ENCODE results near the gene RABEP1. TPM values are rescaled to one million over a fixed set of nuclear protein-coding genes. Genes with fewer than 3 reads are reported as not detected.

RABEP1 gene
- total RNA-seq, 2 experiments from 2014 or later, result 37.6 to 40.4 TPM

DNA sequence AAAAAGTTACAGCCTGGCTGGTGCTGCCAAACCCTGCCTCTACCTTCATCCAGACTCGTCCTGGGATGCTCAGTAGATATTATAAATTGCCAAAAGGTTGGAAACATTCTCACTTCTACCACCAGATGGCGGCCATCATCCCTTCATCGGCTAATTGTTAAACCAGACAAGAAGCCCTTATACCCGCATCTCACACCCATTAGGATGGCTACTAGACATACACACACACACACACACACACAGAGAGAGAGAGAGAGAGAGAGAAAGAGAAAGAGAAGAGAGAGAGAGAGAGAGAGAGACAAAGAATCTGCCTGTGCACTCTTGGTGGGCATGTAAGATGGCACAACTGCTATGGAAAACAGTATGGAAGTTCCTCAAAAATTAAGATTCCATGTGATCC is 32.5 kb upstream of the RABEP1 start:
- Mint-ChIP-seq H3K36me3 (ENCODE audit: low read depth) (no peaks in the 10 kb centered on the region), H3K4me1 (peaks cover 11% of the 10 kb centered on the region), H3K4me3 (peak overlapping the region; percentile 44), H3K9me3 (no peaks in the 10 kb centered on the region), H3K27ac (peak overlapping the region; percentile 12), H3K27me3 (no peaks in the 10 kb centered on the region)
- CTCF ChIA-PET, result no interaction called here
- POLR2A ChIA-PET, result no interaction called here
- peak; percentile 82 for DNase-seq

DNA sequence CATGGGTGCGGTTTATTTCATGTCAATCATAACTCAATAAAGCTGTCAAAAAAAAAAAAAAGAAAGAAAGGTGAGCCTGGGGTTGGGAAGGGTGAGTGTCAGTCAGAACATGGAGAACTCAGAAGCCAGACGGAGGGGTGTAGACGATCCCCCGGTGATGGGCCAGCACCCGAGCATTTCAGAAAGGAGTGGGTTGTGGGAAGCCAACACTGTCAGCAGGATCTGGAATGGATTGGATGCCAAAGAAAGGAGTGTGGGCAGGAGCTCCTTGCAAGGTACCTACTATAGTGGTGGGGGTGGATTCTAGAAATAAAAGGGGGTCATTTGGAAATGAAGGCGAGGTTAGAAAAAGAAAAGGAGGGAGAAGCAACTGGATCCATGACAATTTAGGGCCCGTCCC is 27.7 kb upstream of the RABEP1 start:
- Mint-ChIP-seq H3K27me3 (no peaks in the 10 kb centered on the region), H3K4me1 (peaks cover 17% of the 10 kb centered on the region), H3K36me3 (ENCODE audit: low read depth) (no peaks in the 10 kb centered on the region), H3K27ac (peak overlapping the region; percentile 28), H3K4me3 (no peak overlapping the region), H3K9me3 (no peaks in the 10 kb centered on the region)
- CTCF ChIA-PET, result interaction anchor here (0.9 to 1.3 kb wide), 3 partner anchors 10 to 185 kb away, joined by 3 read pairs; partner anchors contain the start of gene C1QBP
- POLR2A ChIA-PET, result no interaction called here
- DNase-seq, result no peak

DNA sequence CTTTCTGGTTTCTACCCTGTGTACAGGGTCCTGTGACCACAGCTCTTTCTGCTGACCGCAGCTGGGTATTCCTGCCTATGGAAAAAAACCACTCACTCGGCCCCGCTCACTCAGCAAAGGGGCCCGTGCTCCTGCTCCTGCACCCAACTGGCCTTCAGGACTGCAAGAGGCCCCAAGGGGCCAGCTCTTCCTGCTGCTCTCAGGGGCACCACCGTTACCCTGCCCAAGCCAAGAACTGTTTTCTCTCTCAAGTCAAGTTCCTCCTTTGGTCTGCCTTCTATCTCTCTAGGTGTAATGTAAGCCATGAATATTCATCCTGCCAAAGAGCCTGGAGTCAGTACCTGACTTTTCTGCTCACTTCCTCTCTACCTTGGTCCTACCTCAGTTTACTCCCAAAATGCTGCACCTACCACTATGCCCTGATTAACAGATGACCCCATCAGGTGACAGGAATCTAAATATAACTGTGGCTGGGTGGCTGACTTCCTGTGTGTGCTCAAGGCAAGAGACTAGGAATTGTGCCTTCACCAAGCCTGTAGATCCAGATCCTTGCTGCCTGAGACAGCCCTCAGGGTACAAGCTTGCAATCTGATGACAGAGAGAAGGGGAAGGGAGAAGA is 27.1 kb upstream of the RABEP1 start:
- Mint-ChIP-seq H3K9me3 (no peaks in the 10 kb centered on the region), H3K4me1 (peaks cover 11% of the 10 kb centered on the region), H3K4me3 (no peak overlapping the region), H3K36me3 (ENCODE audit: low read depth) (no peaks in the 10 kb centered on the region), H3K27ac (no peak overlapping the region), H3K27me3 (no peaks in the 10 kb centered on the region)
- CTCF ChIA-PET, result interaction anchor here (0.9 to 1.3 kb wide), 3 partner anchors 9 to 184 kb away, joined by 3 read pairs; partner anchors contain the start of gene C1QBP
- POLR2A ChIA-PET, result no interaction called here
- no peak for DNase-seq

DNA sequence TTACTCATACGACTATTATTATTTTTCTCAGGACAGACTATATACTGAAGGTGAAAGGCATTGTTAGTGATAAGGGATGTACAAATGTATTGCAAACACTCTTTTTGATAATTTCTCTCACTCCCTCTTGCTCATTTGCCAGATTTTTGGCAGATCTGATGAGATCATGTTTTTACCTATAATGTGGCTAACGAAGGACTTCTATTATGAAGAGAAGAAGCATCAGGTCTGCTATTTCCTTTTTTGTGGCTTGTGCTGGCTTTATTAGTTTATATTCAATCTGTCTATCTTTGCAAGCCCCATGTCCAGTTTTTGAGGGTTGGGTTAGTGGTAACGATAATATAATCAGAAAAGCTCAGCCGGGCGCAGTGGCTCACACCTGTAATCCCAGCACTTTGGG is 25.0 kb upstream of the RABEP1 start:
- CTCF ChIA-PET, result no interaction called here
- H3K9me3 Mint-ChIP-seq, result no peaks in the 10 kb centered on the region
- DNase-seq, result no peak

DNA sequence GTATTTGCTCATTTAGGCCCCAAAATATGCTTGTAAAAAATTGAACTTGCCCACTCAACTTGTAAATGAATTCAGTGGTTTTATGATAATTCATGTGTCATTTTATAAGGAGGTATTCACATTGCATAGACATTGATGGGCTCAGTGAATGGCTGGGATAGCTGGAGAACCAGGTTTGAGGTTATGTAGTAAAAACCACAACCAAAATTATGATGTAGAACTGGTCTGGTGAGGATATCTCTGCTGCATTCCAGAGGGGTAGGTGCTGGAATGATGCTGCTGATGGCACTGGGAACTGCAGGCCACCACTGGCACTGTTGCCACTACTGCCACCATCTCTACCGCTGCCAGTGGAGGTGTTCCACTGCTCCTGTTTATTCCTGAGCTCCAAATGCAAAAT is 21.5 kb upstream of the RABEP1 start:
- Mint-ChIP-seq H3K4me3 (no peak overlapping the region), H3K36me3 (ENCODE audit: low read depth) (no peaks in the 10 kb centered on the region), H3K4me1 (no peaks in the 10 kb centered on the region), H3K27ac (no peak overlapping the region), H3K9me3 (no peaks in the 10 kb centered on the region), H3K27me3 (no peaks in the 10 kb centered on the region)
- POLR2A ChIA-PET, result no interaction called here
- CTCF ChIA-PET, result no interaction called here
- no peak for DNase-seq

More for the DNA sequence above, 25.0 kb upstream of the RABEP1 start:
- Mint-ChIP-seq H3K36me3 (ENCODE audit: low read depth) (no peaks in the 10 kb centered on the region), H3K4me1 (peaks cover 11% of the 10 kb centered on the region), H3K27ac (no peak overlapping the region), H3K4me3 (no peak overlapping the region), H3K27me3 (no peaks in the 10 kb centered on the region)
- POLR2A ChIA-PET, result no interaction called here

DNA sequence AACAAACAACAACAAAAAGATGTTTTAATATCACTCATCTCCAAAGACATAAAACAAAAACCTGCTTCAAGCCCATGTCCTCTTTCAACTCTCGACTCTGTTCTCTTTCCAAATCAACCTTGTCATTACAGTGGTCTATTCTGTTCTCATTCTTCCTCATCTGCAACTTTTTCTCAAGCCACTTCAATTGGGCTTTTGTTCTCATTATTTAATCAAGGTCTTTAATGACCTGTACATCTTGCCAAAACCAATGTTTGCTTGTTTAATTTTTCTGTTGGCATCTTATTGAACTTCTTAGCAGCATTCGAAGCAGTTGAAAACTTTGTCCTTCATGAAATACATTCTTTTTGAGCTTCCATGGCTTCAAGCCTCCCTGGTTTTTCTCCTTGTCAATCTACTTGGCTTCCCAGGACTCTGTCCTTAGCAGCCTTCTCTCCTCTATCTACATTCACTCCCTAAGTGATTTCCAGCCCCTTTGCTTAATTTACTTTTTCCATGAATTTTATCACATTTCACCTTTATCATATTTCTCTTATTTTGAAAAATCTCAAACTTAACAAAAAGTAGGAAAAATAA is 19.6 kb upstream of the RABEP1 start:
- Mint-ChIP-seq H3K36me3 (ENCODE audit: low read depth) (no peaks in the 10 kb centered on the region), H3K27ac (no peak overlapping the region), H3K4me1 (no peaks in the 10 kb centered on the region), H3K27me3 (no peaks in the 10 kb centered on the region), H3K4me3 (no peak overlapping the region), H3K9me3 (no peaks in the 10 kb centered on the region)
- POLR2A ChIA-PET, result no interaction called here
- CTCF ChIA-PET, result interaction anchor here (0.6 kb wide), 1 partner anchor 1149 kb away, joined by 3 read pairs; no protein-coding TSS in a partner anchor
- no peak for DNase-seq

DNA sequence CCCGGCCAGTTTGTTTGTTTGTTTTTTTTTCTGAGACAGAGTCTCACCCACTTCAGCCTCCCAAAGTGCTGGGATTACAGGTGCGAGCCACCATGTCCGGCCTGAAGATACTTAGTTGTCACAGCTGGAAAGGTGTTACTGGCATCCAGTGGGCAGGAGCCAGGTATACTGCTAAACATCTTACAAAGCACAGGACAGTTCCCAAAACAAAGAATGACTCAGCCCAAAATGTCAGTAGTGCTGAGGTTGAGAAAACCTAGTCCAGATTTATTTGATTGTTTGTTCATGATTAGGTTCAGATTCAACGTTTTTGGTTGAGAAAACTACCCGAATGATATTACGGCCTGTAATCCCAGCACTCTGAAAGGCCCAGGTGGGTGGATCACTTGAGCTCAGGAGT is 18.6 kb upstream of the RABEP1 start:
- Mint-ChIP-seq H3K27me3 (no peaks in the 10 kb centered on the region), H3K27ac (no peak overlapping the region), H3K9me3 (no peaks in the 10 kb centered on the region), H3K36me3 (ENCODE audit: low read depth) (no peaks in the 10 kb centered on the region), H3K4me3 (no peak overlapping the region), H3K4me1 (no peaks in the 10 kb centered on the region)
- DNase-seq, result no peak
- ChIA-PET POLR2A (no interaction called here), CTCF (interaction anchor here (1.3 kb wide), 1 partner anchor 9 kb away, joined by 3 read pairs; no protein-coding TSS in a partner anchor)

DNA sequence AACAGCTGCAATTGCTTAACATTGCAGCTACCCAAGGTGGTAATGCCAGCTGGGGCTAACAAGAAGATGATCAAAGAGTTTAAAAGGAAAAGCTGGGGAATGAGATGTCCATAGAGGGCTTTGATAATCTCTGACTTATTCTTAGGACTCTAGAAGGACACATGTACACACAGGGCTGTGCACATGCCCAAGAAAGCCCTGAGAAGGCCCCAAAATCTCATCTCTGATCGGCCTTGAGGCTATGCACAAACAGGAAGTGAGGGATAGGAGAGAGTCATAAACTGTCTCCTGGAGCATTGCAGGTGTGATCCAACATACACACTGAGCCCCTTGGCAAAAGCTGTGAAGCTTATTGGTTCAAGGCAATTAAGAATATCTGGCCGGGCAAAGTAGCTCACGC is 17.2 kb upstream of the RABEP1 start:
- ChIA-PET CTCF (interaction anchor here (1.3 kb wide), 1 partner anchor 10 kb away, joined by 3 read pairs; no protein-coding TSS in a partner anchor), POLR2A (no interaction called here)
- no peak overlapping the region for H3K4me3 Mint-ChIP-seq

DNA sequence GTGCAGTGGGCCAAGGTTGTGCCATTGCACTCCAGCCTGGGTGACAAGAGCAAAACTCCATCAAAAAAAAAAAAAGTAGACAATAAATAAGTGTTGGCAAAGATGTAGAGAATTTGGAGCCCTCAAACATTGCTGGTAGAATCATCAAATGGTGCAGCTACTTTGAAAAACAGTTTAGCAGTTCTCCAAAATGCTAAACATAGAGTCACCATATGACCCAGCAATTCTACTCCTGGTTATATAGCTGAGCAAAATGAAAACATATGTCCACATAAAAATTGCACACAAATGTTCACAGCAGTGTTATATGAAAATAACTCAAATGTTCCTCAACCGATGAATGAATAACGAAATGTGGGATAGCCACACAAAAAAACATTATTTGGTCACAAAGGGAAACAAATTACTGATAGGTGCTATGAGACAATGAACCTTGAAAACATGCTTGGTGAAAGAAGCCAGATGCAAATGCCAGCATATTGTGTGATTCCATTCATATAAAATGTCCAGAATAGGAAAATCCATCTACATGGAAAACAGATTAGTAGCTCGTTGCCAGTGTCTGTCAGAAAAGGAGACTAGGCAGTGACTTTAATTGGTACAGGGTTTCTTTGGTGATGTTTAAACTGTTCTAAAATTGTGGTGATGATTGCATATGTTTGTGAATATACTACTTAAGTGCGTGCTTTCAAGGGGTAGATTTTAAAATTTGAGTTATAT is 12.7 kb upstream of the RABEP1 start:
- peaks cover 2% of the 10 kb centered on the region for H3K4me1 Mint-ChIP-seq
- CTCF ChIA-PET, result no interaction called here
- no peak overlapping the region for H3K27ac Mint-ChIP-seq
- no peaks in the 10 kb centered on the region for H3K9me3 Mint-ChIP-seq
- no peak for DNase-seq
- H3K27me3 Mint-ChIP-seq, result peaks cover 2% of the 10 kb centered on the region
- no peak overlapping the region for H3K4me3 Mint-ChIP-seq
- POLR2A ChIA-PET, result no interaction called here
- no peaks in the 10 kb centered on the region for H3K36me3 Mint-ChIP-seq (ENCODE audit: low read depth)

More for the DNA sequence above, 17.2 kb upstream of the RABEP1 start:
- Mint-ChIP-seq H3K27ac (no peak overlapping the region), H3K9me3 (no peaks in the 10 kb centered on the region), H3K4me1 (no peaks in the 10 kb centered on the region), H3K36me3 (ENCODE audit: low read depth) (no peaks in the 10 kb centered on the region), H3K27me3 (no peaks in the 10 kb centered on the region)
- DNase-seq, result no peak

DNA sequence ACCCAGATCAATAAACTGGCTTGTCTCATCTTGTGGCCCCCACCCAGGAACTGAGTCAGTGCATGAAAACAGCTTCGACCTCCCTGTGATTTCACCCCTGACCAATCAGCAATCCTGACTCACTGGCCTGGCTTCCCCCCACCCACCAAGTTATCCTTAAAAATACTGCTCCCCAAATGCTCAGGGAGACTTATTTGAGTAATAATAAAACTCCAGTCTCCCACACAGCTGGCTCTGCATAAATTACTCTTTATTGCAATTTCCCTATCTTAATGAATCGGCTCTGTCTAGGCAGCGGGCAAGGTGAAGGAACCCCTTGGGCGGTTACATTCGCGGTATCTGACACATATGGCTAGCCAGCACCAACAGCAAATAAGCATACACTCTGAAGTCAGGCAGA is 9.8 kb upstream of the RABEP1 start:
- Mint-ChIP-seq H3K4me3 (no peak overlapping the region), H3K9me3 (no peaks in the 10 kb centered on the region), H3K36me3 (ENCODE audit: low read depth) (no peaks in the 10 kb centered on the region), H3K27ac (no peak overlapping the region), H3K4me1 (peaks cover 2% of the 10 kb centered on the region), H3K27me3 (peaks cover 2% of the 10 kb centered on the region)
- no peak for DNase-seq
- ChIA-PET POLR2A (no interaction called here), CTCF (no interaction called here)

DNA sequence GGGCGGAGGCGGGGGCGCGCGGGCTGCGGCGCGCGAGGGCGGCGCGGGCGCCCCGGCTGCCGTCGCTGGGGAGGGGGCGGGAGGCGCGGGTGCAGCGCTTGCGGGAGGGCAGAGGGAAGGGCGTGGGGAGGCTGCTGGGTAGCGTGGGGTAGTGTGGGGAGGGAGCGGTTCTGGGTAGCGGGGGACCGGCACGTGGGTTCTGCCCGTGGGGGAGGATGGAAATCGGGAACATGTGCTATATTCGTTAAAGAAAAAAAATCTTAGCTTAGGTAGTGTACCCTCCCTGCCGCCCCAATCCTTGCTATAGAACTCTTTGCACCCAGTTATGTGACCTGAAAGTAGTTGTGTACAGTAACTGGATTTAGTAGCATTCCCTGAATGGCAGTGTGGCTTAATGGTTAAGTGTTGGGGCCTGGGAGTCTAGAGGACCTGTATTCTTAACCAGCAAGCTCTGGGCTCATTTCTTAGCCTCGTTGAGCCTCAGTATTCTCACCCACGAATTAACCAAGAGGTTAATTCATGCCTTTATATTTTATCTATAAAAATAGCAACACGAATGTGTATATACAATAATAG is 646 bp downstream of the RABEP1 start:
- CTCF ChIA-PET, result interaction anchor here (1.6 kb wide), 1 partner anchor 9 kb away, joined by 7 read pairs; no protein-coding TSS in a partner anchor
- DNase-seq, result peak; percentile 41

DNA sequence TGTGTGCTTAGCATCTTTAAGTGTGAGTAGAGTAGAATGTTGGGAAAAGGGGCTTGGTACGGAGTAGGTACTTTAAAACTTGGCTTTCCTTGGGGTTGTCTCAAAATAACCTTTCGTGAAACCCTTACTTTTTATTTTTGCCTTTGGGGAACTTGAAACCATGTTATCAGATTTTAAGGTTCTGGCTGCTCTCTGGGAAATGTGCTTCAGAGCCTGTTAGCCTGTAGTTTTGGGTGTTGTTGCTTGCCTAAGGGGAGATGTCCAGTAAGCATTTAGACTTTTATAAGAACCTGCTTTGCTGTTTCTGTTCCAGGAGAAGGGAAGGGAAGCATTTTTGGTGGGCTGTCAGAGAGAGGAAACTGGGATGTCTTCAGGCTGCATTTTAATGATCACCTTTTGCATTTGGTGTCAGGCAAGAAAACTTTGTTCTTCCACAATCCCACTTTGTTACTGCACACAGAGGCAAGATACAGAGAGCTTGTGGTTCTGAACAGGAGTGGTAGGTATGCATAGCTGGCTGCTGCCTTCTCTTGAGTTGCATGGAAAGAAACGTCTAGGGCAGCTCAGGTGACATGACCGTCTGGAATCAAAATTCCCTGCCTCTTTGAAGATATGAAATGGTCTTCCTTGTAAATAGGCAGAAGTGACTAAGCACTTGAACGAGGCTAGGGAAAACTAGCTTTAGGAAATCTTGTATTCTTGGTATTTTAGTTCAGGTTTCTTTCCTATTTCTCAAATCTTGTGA is 1.7 kb downstream of the RABEP1 start:
- H3K27me3 Mint-ChIP-seq, result no peaks in the 10 kb centered on the region
- H3K4me1 Mint-ChIP-seq, result peaks cover 42% of the 10 kb centered on the region
- ChIA-PET POLR2A (no interaction called here), CTCF (interaction anchor here (0.7 kb wide), 1 partner anchor 179 kb away, joined by 3 read pairs; no protein-coding TSS in a partner anchor)
- DNase-seq, result no peak
- H3K9me3 Mint-ChIP-seq, result no peaks in the 10 kb centered on the region
- H3K27ac Mint-ChIP-seq, result no peak overlapping the region
- H3K36me3 Mint-ChIP-seq (ENCODE audit: low read depth), result peaks cover 12% of the 10 kb centered on the region
- peak overlapping the region; percentile 87 for H3K4me3 Mint-ChIP-seq

More for the DNA sequence above, 646 bp downstream of the RABEP1 start:
- POLR2A ChIA-PET, result interaction anchor here (0.6 kb wide), 1 partner anchor 16 kb away, joined by 4 read pairs; no protein-coding TSS in a partner anchor
- Mint-ChIP-seq H3K36me3 (ENCODE audit: low read depth) (peaks cover 8% of the 10 kb centered on the region), H3K9me3 (no peaks in the 10 kb centered on the region), H3K4me3 (peak overlapping the region; percentile 87), H3K27me3 (no peaks in the 10 kb centered on the region), H3K4me1 (peaks cover 37% of the 10 kb centered on the region), H3K27ac (peak overlapping the region; percentile 90)
